HG03025 (cell line): ENCODE results near the gene ZNF215.
"Not testable (repeated sequence)": the region's sequence is repeated elsewhere in the genome, so short reads cannot be mapped to it uniquely, and the experiment has no call there.

Experiments
- ATAC-seq: cut with Tn5 transposase; IDR thresholded peaks from one replicate; pipeline ENCODE4 v1.9.1; 2021; ENCODE audit warnings: mild to moderate bottlenecking, moderate library complexity; ENCODE audit not compliant: unreplicated experiment, low FRiP score

The ZNF215 gene

DNA sequence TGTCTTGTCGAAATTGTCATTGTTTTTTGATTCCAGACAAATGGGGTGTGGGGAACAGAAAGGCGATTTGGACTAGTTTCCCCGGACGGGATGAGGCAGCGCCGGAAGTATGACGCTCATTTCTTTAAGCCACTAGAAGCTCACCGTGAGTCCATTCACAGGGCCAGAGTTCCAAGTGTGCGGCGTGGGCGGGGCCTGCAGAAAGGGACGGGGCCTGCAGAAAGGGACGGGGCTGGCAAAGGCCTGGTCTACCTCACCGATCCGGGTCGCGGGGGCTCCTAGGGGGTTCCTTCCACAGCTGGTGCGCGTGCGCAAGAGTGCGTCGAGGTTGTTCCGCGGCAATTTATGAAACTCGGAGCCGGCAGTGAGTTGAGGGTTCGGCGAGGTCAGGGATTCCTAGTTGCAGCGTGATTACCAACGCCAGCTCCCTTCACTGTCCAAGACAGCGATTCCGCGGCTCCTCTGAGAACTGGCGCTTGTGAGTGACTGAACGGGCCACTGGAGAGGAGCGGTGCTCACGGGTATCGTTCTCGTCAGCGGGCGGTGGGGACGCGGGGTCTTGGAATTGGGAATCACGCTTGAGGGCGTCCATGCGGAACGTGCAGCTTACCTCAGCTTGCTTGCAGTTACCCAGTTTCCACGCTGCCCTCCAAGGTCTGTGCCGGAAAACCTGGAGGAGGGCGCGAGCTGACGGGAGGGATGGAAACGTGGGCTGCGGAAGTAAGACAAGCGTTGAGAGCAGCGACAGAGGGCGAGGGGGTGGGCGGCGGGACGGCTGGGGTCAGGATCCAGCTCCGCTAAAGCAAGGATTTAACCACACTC is at the start of gene ZNF215:
Gene ZNF215 (plus strand): TSS at position 219 of the 822 bp plus-strand sequence. CDS start 5,847 bp downstream, outside the sequence.
- ATAC-seq, result peak; percentile 67

- no peak for ATAC-seq
These were observed 49.3 kb upstream of the ZNF215 start for GRCh38 chr11:6876914-6877313.

DNA sequence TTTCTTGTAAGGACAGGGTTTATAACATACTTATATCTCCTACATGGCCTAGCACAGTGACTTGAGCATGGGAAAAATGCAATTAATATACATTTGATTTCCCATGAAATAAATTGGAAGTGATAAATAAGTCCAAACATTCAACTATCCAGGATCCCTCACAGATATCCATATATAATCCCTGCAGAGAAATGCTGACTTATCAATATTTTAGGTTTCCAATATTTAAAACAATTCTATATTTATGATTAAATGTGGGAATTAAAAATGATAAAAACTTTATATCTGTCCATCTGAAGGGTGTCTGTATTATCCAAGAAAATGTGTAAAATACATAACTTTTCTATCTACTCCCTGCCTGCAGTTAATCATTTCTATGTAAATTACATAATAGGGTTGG is 43.5 kb upstream of the ZNF215 start:
- no peak for ATAC-seq

DNA sequence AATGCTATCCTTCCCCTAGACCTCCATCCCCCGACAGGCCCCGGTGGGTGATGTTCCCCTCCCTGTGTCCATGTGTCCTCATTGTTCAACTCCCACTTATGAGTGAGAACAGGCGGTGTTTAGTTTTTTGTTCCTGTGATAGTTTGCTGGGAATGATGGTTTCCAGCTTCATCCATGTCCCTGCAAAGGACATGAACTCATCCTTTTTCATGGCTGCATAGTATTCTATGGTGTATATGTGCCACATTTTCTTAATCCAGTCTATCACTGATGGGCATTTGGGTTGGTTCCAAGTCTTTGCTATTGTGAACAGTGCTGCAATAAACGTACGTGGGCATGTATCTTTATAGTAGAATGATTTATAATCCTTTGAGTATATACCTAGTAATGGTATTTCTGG is 38.5 kb upstream of the ZNF215 start:
- ATAC-seq, result not testable (repeated sequence)

DNA sequence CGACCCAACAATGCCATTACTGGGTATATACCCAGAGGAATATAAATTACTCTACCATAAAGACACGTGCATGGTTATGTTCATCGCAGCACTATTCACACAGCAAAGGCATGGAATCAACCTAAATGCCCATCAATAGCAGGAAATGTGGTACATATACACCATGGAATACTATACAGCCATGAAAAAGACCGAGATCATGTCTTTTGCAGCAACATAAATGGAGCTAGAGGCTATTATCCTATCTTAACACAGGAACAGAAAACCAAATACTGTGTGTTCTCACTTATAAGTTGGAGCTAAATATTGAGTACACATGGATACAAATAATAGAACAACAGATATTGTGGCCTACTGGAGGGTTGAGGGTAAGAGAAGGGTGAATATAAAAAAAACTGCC is 37.4 kb upstream of the ZNF215 start:
- ATAC-seq, result no peak

GRCh38 chr11:6889835-6890234 is 36.4 kb upstream of the ZNF215 start:
- no peak for ATAC-seq

DNA sequence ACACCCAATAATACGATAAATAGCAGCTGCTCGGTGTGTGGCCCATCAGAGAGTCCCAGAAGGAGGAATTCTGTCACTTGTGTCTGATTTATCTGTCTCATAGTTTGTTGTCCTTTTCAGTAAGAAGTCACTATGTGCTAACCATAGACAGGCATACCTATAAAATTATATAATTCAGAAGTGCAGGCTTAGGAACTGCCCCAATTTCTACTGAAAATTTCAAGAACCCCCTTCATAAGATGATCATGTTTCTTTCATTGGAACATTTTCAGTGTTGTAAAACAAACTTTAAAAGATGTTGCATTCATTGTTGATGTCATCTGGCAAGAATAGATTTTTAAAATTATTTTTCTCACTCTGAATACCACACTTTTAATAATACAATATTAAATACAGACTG is 33.8 kb upstream of the ZNF215 start, which contains the start of gene OR2D2:
Gene OR2D2 (minus strand): TSS at position 101 of the 400 bp plus-strand sequence. CDS start 0 bp downstream, at position 101.
- no peak for ATAC-seq

DNA sequence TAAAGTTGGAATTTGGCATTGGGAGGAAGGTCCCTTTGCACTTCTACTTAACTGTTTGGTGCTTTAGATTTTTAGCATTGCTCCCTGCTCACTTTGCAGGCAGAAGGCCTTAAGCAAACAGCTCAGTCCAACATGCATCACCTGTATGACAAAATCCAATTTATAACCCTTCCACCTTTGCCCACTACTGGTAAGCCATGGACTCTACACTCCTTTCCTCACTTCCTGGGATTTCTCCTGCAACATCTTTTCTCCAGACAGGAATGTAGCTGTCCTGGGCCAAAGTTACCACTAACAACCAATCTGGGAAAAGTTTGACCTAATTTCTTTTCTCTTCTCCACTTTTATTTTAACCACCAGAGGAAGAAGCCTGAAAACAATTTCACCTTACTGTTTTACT is 32.1 kb upstream of the ZNF215 start:
- no peak for ATAC-seq

DNA sequence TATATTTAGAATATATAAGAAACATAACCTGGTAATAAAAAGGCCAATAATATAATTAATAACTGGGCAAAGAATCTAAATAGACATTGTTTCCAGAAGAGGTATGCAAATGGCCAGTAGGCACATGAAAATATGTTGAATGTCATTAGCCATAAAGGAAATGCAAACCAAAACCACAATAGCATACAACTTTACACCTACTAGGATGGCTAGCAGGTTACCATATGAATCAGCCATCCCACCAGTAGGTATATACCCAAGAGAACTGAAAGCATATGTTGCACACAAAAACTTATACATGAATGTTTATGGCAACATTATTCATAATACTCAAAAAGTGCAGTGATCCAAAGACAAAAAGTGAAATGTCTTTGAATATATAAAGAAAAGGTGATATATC is 31.2 kb upstream of the ZNF215 start:
- ATAC-seq, result peak; percentile 75

DNA sequence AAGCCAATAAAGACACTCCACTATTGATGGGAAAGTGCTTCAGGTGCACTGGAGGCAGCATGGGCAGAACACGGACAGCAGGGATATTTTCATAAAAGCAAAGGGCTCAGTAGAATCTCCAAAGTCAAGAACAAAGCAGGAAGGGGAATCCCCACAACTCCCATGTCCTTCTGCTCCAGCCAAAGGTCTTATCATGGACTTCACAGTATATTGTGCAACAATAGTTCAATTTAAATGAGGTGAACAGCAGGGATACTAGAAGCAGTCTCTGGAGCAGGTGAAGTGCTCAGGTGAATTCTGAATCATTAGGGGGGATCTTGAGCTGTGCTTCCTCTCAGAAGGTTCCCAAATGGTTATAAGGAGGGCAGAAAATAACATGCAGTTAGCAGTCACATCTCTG is 27.3 kb upstream of the ZNF215 start:
- ATAC-seq, result no peak

DNA sequence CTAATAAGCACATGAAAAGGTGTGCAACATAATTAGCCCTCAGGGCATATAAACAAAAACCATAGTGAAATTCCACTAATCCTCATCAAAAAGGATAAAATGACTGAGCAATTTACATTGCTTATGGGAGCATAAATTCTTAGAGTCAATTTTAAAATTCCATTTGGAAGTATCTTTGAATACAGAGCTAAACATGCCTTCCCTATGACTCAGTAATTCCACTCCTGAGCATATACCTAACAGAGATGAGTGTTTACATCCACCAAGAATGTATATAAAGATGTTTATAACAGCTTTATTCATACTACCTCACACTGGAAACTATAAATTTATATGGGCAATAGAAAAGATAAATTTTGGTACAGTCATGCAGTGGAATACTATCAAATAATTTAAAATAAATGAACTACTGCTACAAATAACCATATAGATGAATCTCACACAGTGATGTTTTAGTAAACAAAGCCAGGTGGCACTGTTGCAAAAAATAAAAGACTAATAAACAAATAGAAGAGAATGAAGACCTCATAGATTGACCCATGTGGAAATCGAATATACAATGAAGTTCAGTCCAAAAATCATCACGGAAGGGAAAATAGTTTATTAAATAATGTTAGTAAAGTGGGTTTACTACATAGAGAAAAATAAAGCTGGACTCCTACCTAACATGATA is 25.8 kb upstream of the ZNF215 start:
- no peak for ATAC-seq

- not testable (repeated sequence) for ATAC-seq
These were observed 21.4 kb upstream of the ZNF215 start for GRCh38 chr11:6904804-6905203.

GRCh38 chr11:6911378-6911777 is 14.8 kb upstream of the ZNF215 start:
- ATAC-seq, result no peak

GRCh38 chr11:6911948-6912347 is 14.3 kb upstream of the ZNF215 start:
- no peak for ATAC-seq

DNA sequence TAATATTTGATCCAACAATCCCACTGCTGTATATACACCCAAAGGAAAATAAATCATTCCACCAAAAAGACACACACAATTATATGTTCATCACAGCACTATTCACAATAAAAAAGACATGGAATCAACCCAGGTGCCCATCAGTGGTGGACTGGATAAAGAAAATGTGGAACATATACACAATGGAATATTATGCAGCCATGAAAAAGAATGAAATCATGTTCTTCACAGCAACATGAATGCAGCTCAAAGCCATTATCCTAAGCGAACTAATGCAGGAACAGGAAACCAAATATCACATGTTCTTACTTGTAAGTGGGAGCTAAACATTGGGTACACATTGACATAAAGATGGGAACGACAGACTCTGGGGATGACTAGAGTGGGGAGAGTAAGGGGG is 6.5 kb upstream of the ZNF215 start:
- ATAC-seq, result no peak

- ATAC-seq, result no peak
These were observed 5.5 kb upstream of the ZNF215 start, which contains the start of gene OR2D3 for GRCh38 chr11:6920702-6921101. Gene OR2D3 (plus strand): TSS chr11:6921002. CDS start chr11:6921002, 0 bp downstream.

DNA sequence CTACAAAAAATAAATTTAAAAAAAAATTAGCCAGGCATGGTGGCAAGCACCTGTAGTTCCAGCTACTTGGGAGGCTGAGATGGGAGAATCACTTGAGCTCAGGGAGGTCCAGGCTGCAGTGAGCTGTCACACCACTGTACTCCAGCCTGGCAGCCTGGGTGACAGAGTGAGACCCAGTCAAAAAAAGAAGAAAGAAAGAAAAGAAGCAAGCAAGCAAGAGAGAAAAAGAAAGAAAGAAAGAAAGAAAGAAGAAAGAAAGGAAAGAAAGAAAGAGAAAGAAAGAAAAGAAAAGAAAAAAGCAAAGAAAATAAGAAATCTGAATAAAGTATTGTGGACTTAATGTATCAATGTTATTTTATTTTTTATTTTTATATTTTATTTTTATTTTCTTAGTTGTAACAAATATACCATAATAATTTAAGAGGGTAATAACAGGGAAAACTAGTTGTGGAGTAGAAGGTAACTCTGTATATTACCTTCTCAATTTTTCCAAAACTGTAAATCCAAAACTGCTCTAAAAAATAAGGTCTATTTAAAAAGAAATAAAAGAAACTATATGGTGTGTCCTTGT is 1.1 kb upstream of the ZNF215 start:
- no peak for ATAC-seq

DNA sequence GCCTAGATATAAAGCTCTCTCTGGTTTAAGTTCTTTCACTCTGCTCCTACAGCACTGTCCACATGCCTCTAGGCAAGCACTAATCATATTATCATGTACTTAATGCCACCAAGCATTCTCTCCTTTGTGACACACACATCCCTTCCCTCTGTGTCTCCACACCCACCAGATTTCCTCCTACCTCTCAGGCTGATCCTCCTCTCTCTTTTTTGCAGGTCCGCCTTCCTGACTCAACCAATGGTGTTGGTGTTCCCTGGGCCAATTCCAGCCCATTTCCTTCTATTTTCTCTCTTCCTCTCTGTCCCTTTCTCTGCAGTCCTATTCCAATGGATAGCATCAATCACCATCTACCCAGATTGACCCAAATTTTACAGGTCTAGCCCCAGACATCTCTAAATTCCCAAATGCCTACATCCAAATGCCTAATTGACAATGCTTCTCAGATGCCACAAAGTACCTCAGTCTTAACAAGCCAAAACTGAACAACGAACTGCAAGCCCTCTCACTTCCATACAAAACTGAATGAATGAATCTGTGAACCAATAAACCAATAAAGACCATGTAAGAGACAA is 504 bp upstream of the ZNF215 start:
- ATAC-seq, result no peak

DNA sequence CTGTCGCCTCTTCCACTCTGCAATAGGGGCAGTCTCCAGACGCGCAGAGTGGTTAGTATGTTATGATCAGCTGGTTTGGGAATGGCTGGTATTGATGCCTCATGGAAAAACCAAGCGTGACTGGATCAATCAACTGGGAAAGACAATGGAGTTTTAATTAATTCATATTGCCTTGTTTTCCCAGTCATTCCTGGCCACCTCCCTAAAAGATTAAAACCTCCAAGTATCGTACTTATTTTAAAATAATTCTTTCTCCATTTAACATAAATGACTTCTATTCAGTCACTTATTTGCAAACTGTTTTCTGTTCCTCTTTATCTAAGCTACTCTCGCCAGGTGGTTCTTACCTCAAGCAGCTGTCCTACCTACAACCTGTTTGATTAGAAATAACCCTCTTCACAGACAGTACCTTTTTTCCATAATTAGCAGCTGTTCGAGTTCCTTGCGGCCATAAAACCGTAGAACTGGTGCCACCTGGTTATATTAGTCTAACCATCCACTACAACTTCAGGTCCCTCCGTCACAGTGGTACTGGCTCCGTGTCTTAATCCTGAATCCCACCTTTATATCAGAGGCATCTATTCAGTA is 898 bp downstream of the ZNF215 start:
- ATAC-seq, result peak; percentile 77

DNA sequence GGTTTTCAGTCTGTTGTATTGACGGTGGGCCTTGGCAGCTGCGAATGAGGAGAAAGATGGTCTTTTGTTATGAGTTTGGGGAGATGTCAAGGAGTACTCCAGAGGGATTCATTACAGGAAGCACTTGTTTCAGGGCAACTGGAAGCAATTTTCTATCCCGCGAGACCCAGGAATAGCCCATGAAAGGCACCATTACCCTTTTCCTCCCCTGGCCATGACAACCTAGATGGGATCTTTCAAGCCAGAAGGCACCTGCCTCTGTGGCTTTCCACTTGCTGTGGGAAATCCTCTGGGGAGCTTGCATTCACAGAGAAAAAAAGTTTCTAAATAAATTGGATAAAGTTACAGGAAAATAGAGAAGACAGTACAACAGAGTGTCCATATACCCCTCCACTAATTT is 2.7 kb downstream of the ZNF215 start:
- ATAC-seq, result no peak
